ENCODE measurements around the gene PDGFA. TPM values are rescaled to one million over a fixed set of nuclear protein-coding genes. Genes with fewer than 3 reads are reported as not detected.

Gene PDGFA
- total RNA-seq, 3 donors from 2014 or later (not counting 1 experiment from before 2014, with no cell fraction given): 0.86 to 2.0 (median 1.5) TPM

- Histone ChIP-seq H3K4me1 (ENCODE audit: control insufficient read depth, insufficient read depth, low read length) (no peaks in the 10 kb centered on the region), H3K27ac (ENCODE audit: low read length) (no peak overlapping the region), H3K4me3 (ENCODE audit: low read length) (no peak overlapping the region), H3K36me3 (ENCODE audit: control insufficient read depth, insufficient read depth, low read length) (no peaks in the 10 kb centered on the region), H3K9me3 (ENCODE audit: control insufficient read depth, insufficient read depth, low read length) (no peaks in the 10 kb centered on the region), H3K27me3 (ENCODE audit: control insufficient read depth, insufficient read depth, low read length) (no peaks in the 10 kb centered on the region)
- ATAC-seq: no peak
- Mint-ChIP-seq H3K27ac (no peak overlapping the region), H3K27me3 (ENCODE audit: low read depth in 2 of 2) (no peaks in the 10 kb centered on the region), H3K4me3 (no peak overlapping the region), H3K4me1 (peaks cover 4 to 7% of the 10 kb centered on the region in 2 donors), H3K9me3 (no peaks in the 10 kb centered on the region), H3K36me3 (no peaks in the 10 kb centered on the region)
- intact Hi-C loops (cut with micrococcal nuclease): no loop called here
- no peak for DNase-seq
- TF ChIP-seq CTCF (IDR thresholded peaks at IDR 0.05): no peak
- 93% methylated on average over 1 of the region's 1 CpG for WGBS (ENCODE audit: insufficient coverage)
These were observed 46.5 kb upstream of the PDGFA start for GRCh38 chr7:566100-566499.

GRCh38 chr7:564176-564865, 44.7 kb upstream of the PDGFA start:
- intact Hi-C loops (cut with micrococcal nuclease): no loop called here
- H3K4me3 ChIP-seq (ENCODE audit: low read length): no peak overlapping the region
- no peak overlapping the region for H3K27ac Mint-ChIP-seq
- H3K36me3 Mint-ChIP-seq: no peaks in the 10 kb centered on the region
- WGBS (ENCODE audit: insufficient coverage): 93% methylated on average over 26 of the region's 26 CpGs
- no peaks in the 10 kb centered on the region for H3K9me3 Mint-ChIP-seq
- H3K4me1 Mint-ChIP-seq: peaks cover 4 to 7% of the 10 kb centered on the region in 2 donors
- ATAC-seq: no peak
- no peaks in the 10 kb centered on the region for H3K9me3 ChIP-seq (ENCODE audit: control insufficient read depth, insufficient read depth, low read length)
- no peaks in the 10 kb centered on the region for H3K36me3 ChIP-seq (ENCODE audit: control insufficient read depth, insufficient read depth, low read length)
- H3K4me1 ChIP-seq (ENCODE audit: control insufficient read depth, insufficient read depth, low read length): no peaks in the 10 kb centered on the region
- no peak overlapping the region for H3K4me3 Mint-ChIP-seq
- no peak for DNase-seq
- H3K27ac ChIP-seq (ENCODE audit: low read length): no peak overlapping the region
- no peaks in the 10 kb centered on the region for H3K27me3 Mint-ChIP-seq (ENCODE audit: low read depth in 2 of 2)
- no peaks in the 10 kb centered on the region for H3K27me3 ChIP-seq (ENCODE audit: control insufficient read depth, insufficient read depth, low read length)
- TF ChIP-seq CTCF (IDR thresholded peaks at IDR 0.05): no peak

DNA sequence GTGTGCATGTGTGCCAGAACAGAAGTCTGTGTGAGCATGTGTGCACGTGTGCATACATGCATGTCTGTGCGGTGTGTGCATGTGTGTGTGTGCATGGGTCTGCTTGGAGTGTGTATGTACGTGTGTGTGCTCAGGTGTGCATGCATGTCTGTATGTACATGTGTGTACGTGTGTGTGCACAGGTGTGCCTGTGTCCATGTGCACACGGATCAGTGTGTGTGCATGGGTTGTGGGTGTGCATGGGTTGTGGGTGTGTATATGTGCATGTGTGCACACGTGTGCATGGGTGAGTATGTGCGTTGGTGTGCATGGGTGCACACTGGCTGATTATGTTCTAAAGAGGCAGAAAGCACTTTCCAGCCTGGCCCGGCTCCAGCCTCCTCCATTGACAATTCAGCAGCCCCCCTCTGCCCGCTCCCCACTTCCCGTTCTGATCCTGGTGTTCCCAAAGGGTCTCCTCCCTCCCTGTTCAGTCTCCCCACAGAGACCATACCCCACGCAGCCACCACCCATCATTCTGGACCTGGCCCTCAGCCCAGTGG, 44.1 kb upstream of the PDGFA start:
- intact Hi-C loops (cut with micrococcal nuclease): no loop called here
- no peak overlapping the region for H3K4me3 ChIP-seq (ENCODE audit: low read length)
- no peaks in the 10 kb centered on the region for H3K9me3 ChIP-seq (ENCODE audit: control insufficient read depth, insufficient read depth, low read length)
- DNase-seq: no peak
- peaks cover 4 to 7% of the 10 kb centered on the region in 2 donors for H3K4me1 Mint-ChIP-seq
- no peaks in the 10 kb centered on the region for H3K27me3 Mint-ChIP-seq (ENCODE audit: low read depth in 2 of 2)
- no peak overlapping the region for H3K27ac ChIP-seq (ENCODE audit: low read length)
- no peaks in the 10 kb centered on the region for H3K36me3 ChIP-seq (ENCODE audit: control insufficient read depth, insufficient read depth, low read length)
- H3K4me3 Mint-ChIP-seq: no peak overlapping the region
- H3K9me3 Mint-ChIP-seq: no peaks in the 10 kb centered on the region
- no peak for TF ChIP-seq CTCF (IDR thresholded peaks at IDR 0.05)
- H3K27ac Mint-ChIP-seq: no peak overlapping the region
- H3K4me1 ChIP-seq (ENCODE audit: control insufficient read depth, insufficient read depth, low read length): no peaks in the 10 kb centered on the region
- WGBS (ENCODE audit: insufficient coverage): 95% methylated on average over 11 of the region's 11 CpGs
- peak in 1 of 3 donors; percentile 28 for ATAC-seq
- H3K36me3 Mint-ChIP-seq: no peaks in the 10 kb centered on the region
- no peaks in the 10 kb centered on the region for H3K27me3 ChIP-seq (ENCODE audit: control insufficient read depth, insufficient read depth, low read length)
